ENCODE results near the gene BARD1. TPM values are rescaled to one million over a fixed set of nuclear protein-coding genes. Genes with fewer than 3 reads are reported as not detected.
"Not testable (repeated sequence)": the region's sequence is repeated elsewhere in the genome, so short reads cannot be mapped to it uniquely, and the experiment has no call there.

Gene BARD1
- polyA plus RNA-seq, 2 donors = 3.7 to 5.1 TPM

DNA sequence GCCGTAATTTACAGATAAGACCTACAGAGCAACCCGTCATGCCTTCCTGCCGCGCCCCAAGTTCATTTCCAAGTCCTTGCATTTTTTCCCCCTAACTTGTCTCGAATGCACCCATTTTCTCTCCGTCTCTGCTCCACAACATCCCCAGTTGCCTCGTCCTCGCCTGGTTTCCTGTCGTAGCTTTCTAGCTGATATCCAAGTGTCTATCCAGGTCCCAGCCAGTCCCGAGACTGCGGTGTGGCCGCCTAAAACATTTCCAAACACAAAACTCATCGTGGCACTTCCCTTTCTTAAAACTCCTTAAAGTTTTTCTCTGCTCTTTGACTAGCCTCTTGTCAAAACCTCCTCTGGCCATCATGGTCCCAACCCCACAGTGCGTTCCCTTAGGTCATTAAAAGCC, 1.2 kb upstream of the BARD1 start:
- H3K27ac ChIP-seq (ENCODE audit: low read depth in 2 of 2, low read length in 1 of 2) = peak overlapping the region in 1 of 2 donors; percentile 52

DNA sequence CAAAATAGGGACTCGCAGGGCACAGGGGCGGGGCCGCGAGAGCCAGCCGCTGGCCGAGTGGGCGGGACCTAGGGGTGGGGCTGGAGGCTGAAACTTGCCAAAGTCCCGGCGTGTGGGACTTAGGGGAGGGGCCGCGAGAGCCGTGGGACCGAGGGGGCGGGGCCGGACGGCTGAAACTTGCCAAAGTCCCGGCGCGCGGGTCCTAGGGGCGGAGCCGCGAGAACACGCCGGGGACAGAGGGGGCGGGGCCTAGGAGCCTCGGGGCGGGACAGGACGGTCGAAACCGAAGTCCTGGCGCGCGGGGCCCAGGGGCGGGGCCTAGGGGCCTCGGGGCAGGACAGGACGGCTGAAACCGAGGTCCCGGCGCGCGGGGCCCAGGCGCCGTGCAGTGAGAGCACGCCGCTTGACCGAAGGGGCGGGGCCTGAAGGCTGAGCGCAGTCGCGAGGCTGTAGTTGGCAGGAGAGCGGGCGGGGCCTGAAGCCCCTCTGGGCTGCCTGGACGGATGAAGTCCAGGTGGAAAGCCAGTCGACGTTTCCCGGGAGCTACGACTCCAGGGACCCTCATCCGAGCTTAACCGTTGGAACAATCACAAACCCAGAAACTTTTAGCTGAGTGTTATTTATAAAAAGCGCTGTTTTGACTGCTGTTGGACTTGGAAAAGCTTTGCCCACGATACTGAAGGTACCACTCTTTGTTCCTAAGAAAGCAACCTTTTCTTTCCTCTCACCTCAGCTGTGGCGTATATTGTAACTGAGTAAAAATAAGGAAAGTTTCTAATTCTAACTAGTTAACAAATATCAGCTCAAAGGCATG, 475 bp upstream of the BARD1 start:
- Histone ChIP-seq H3K4me3 (ENCODE audit: low read depth in 1 of 2, low read length in 2 of 2) (peak overlapping the region; percentile 68 to 77), H3K9me3 (ENCODE audit: control insufficient read depth in 2 of 2, insufficient read depth in 1 of 2, low read depth in 1 of 2, low read length in 1 of 2) (no peaks in the 10 kb centered on the region), H3K27ac (ENCODE audit: low read depth in 2 of 2, low read length in 1 of 2) (peak overlapping the region; percentile 93 to 99), H3K4me1 (ENCODE audit: control insufficient read depth in 2 of 2, insufficient read depth in 2 of 2, low read length in 1 of 2) (peaks cover 0 to 4% of the 10 kb centered on the region in 2 donors), H3K36me3 (ENCODE audit: control insufficient read depth in 2 of 2, insufficient read depth in 2 of 2, low read length in 1 of 2) (no peaks in the 10 kb centered on the region), H3K27me3 (ENCODE audit: control insufficient read depth in 1 of 2, insufficient read depth in 2 of 2, low read length in 2 of 2) (no peaks in the 10 kb centered on the region)
- WGBS, 2 donors = 1 to 2% methylated on average over 56 to 63 of the region's 63 CpGs

More for the DNA sequence above, 1.2 kb upstream of the BARD1 start:
- 48% methylated on average over 14 of the region's 14 CpGs for WGBS, 2 donors
- Histone ChIP-seq H3K4me1 (ENCODE audit: control insufficient read depth in 2 of 2, insufficient read depth in 2 of 2, low read length in 1 of 2) (peaks cover 0 to 4% of the 10 kb centered on the region in 2 donors), H3K9me3 (ENCODE audit: control insufficient read depth in 2 of 2, insufficient read depth in 1 of 2, low read depth in 1 of 2, low read length in 1 of 2) (no peaks in the 10 kb centered on the region), H3K4me3 (ENCODE audit: low read depth in 1 of 2, low read length in 2 of 2) (peak overlapping the region in 1 of 2 donors; percentile 77), H3K27me3 (ENCODE audit: control insufficient read depth in 1 of 2, insufficient read depth in 2 of 2, low read length in 2 of 2) (no peaks in the 10 kb centered on the region), H3K36me3 (ENCODE audit: control insufficient read depth in 2 of 2, insufficient read depth in 2 of 2, low read length in 1 of 2) (no peaks in the 10 kb centered on the region)

DNA sequence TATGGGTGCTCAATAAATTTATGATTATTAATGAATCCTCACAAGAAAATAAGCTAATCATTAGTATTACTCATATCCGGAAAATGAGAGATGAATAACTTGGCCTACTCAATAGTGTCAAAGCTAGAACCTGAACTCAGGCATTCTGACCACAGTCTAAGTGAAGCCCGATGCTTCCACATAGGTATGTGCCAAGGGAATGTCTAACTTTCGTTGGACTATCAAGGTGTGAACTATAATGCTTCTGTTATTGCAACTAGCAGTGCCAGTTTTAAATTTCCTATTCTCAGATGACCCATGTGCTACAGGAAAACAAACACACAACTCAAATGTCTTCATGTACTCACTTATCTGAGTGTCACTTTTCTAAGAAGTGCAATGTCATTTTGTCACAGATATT, 1.8 kb downstream of the BARD1 start:
- H3K9me3 ChIP-seq (ENCODE audit: control insufficient read depth in 2 of 2, insufficient read depth in 1 of 2, low read depth in 1 of 2, low read length in 1 of 2) = no peaks in the 10 kb centered on the region
- 7 to 9% methylated on average over 3 of the region's 3 CpGs for WGBS, 2 donors
- no peaks in the 10 kb centered on the region for H3K27me3 ChIP-seq (ENCODE audit: control insufficient read depth in 1 of 2, insufficient read depth in 2 of 2, low read length in 2 of 2)
- peak overlapping the region; percentile 64 to 69 for H3K27ac ChIP-seq (ENCODE audit: low read depth in 2 of 2, low read length in 1 of 2)
- no peaks in the 10 kb centered on the region for H3K36me3 ChIP-seq (ENCODE audit: control insufficient read depth in 2 of 2, insufficient read depth in 2 of 2, low read length in 1 of 2)
- H3K4me3 ChIP-seq (ENCODE audit: low read depth in 1 of 2, low read length in 2 of 2) = peak overlapping the region in 1 of 2 donors; percentile 77
- H3K4me1 ChIP-seq (ENCODE audit: control insufficient read depth in 2 of 2, insufficient read depth in 2 of 2, low read length in 1 of 2) = peaks cover 0 to 4% of the 10 kb centered on the region in 2 donors

DNA sequence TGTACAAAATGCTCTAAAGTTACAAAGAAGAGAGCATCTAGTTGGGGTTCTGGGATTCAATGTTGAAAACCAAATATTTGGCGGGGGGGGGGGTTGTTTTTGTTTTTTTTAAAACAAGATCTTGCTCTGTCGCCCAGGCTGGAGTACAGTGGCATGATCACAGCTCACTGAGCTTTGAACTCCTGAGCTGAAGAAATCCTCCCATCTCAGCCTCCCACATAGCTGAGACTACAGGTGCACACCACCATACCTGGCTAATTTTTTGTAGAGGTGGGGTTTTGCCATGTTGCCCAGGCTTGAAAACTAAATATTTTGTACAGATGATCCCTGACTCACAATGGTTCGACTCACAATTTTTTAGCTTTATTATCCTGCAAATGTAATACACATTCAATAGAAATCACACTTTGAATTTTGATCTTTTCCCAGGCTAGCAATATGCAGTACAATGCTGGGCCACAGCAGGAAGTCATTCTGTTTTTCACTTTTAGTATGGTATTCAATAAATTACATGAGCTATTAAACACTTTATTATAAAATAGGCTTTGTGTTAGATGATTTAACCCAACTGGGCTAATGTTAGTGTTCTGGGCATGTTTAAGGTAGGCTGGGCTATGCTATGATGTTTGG, 7.6 kb downstream of the BARD1 start:
- no peaks in the 10 kb centered on the region for H3K27me3 ChIP-seq (ENCODE audit: control insufficient read depth in 1 of 2, insufficient read depth in 2 of 2, low read length in 2 of 2)
- peaks cover 0 to 2% of the 10 kb centered on the region in 2 donors for H3K4me1 ChIP-seq (ENCODE audit: control insufficient read depth in 2 of 2, insufficient read depth in 2 of 2, low read length in 1 of 2)
- WGBS, 2 donors = 74 to 85% methylated on average over 3 of the region's 3 CpGs
- H3K4me3 ChIP-seq (ENCODE audit: low read depth in 1 of 2, low read length in 2 of 2) = no peak overlapping the region
- no peak overlapping the region for H3K27ac ChIP-seq (ENCODE audit: low read depth in 2 of 2, low read length in 1 of 2)
- H3K36me3 ChIP-seq (ENCODE audit: control insufficient read depth in 2 of 2, insufficient read depth in 2 of 2, low read length in 1 of 2) = no peaks in the 10 kb centered on the region
- H3K9me3 ChIP-seq (ENCODE audit: control insufficient read depth in 2 of 2, insufficient read depth in 1 of 2, low read depth in 1 of 2, low read length in 1 of 2) = no peaks in the 10 kb centered on the region

DNA sequence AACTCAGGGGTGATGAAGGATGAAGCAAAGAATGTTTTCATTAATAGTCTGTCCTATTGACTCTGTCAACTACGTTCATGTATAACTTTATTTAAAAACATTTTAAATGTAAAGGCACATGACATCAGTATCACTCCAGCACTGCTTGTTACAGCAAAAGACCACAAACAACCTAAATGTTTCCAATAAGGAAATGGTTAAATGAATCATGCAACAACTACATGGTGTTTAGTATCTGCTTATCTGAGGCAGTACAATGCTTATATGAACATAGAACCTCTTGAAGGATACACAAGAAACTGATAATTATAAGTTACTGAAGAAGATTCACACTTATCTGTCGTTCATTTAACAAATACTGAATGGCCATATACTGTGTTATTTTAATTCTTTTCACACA, 8.4 kb downstream of the BARD1 start:
- Histone ChIP-seq H3K27me3 (ENCODE audit: control insufficient read depth in 1 of 2, insufficient read depth in 2 of 2, low read length in 2 of 2) (no peaks in the 10 kb centered on the region), H3K4me1 (ENCODE audit: control insufficient read depth in 2 of 2, insufficient read depth in 2 of 2, low read length in 1 of 2) (peaks cover 0 to under 1% of the 10 kb centered on the region in 2 donors), H3K27ac (ENCODE audit: low read depth in 2 of 2, low read length in 1 of 2) (no peak overlapping the region), H3K9me3 (ENCODE audit: control insufficient read depth in 2 of 2, insufficient read depth in 1 of 2, low read depth in 1 of 2, low read length in 1 of 2) (no peaks in the 10 kb centered on the region), H3K4me3 (ENCODE audit: low read depth in 1 of 2, low read length in 2 of 2) (no peak overlapping the region), H3K36me3 (ENCODE audit: control insufficient read depth in 2 of 2, insufficient read depth in 2 of 2, low read length in 1 of 2) (no peaks in the 10 kb centered on the region)
- WGBS, 2 donors = 84 to 91% methylated on average over 2 of the region's 2 CpGs

DNA sequence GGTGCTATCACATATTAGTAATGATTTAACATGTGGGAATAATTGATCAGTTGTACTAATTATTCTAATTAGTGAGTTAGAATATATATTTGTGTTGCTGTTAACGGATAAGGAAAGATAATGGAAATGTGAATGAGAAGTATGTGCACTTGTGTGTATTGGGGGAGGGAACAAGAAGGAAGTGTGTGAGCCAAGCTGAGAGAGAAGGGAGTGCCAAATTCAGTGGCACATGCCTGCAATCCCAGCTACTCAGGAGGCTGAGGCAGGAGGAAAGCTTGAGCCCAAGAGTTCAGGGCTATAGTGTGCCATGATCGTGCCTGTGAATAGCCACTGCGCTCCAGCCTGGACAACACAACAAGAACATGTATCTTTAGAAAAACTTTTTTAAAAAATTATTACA, 9.3 kb downstream of the BARD1 start:
- no peak overlapping the region for H3K4me3 ChIP-seq (ENCODE audit: low read depth in 1 of 2, low read length in 2 of 2)
- 79 to 93% methylated on average over 3 of the region's 3 CpGs for WGBS, 2 donors
- no peaks in the 10 kb centered on the region for H3K27me3 ChIP-seq (ENCODE audit: control insufficient read depth in 1 of 2, insufficient read depth in 2 of 2, low read length in 2 of 2)
- no peak overlapping the region for H3K27ac ChIP-seq (ENCODE audit: low read depth in 2 of 2, low read length in 1 of 2)
- peaks cover 0 to 3% of the 10 kb centered on the region in 2 donors for H3K36me3 ChIP-seq (ENCODE audit: control insufficient read depth in 2 of 2, insufficient read depth in 2 of 2, low read length in 1 of 2)
- no peaks in the 10 kb centered on the region for H3K4me1 ChIP-seq (ENCODE audit: control insufficient read depth in 2 of 2, insufficient read depth in 2 of 2, low read length in 1 of 2)
- H3K9me3 ChIP-seq (ENCODE audit: control insufficient read depth in 2 of 2, insufficient read depth in 1 of 2, low read depth in 1 of 2, low read length in 1 of 2) = no peaks in the 10 kb centered on the region

GRCh38 chr2:214796911-214797310, 12.6 kb downstream of the BARD1 start:
- 85 to 92% methylated on average over 1 of the region's 1 CpG for WGBS, 2 donors
- Histone ChIP-seq H3K4me3 (ENCODE audit: low read depth in 1 of 2, low read length in 2 of 2) (no peak overlapping the region), H3K27me3 (ENCODE audit: control insufficient read depth in 1 of 2, insufficient read depth in 2 of 2, low read length in 2 of 2) (no peaks in the 10 kb centered on the region), H3K27ac (ENCODE audit: low read depth in 2 of 2, low read length in 1 of 2) (no peak overlapping the region), H3K36me3 (ENCODE audit: control insufficient read depth in 2 of 2, insufficient read depth in 2 of 2, low read length in 1 of 2) (peaks cover 0 to 3% of the 10 kb centered on the region in 2 donors), H3K4me1 (ENCODE audit: control insufficient read depth in 2 of 2, insufficient read depth in 2 of 2, low read length in 1 of 2) (no peaks in the 10 kb centered on the region), H3K9me3 (ENCODE audit: control insufficient read depth in 2 of 2, insufficient read depth in 1 of 2, low read depth in 1 of 2, low read length in 1 of 2) (no peaks in the 10 kb centered on the region)

DNA sequence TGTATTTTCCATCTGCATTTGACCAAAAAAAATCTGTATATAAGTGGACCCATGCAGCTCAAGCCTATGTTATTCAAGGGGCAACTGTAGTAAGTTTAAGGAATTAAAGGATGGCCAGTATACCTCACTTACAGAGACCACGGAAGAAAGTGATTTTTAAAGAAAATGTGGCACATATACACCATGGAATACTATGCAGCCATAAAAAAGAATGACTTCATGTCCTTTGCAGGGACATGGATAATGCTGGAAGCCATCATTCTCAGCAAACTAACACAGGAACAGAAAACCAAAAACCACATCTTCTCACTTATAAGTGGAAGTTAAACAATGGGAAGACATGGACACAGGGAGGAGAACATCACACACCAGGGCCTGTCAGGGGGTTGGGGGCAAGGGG, 26.3 kb downstream of the BARD1 start:
- H3K36me3 ChIP-seq (ENCODE audit: control insufficient read depth in 2 of 2, insufficient read depth in 2 of 2, low read length in 1 of 2); H3K27ac ChIP-seq (ENCODE audit: low read depth in 2 of 2, low read length in 1 of 2); H3K4me3 ChIP-seq (ENCODE audit: low read depth in 1 of 2, low read length in 2 of 2); H3K9me3 ChIP-seq (ENCODE audit: control insufficient read depth in 2 of 2, insufficient read depth in 1 of 2, low read depth in 1 of 2, low read length in 1 of 2); H3K4me1 ChIP-seq (ENCODE audit: control insufficient read depth in 2 of 2, insufficient read depth in 2 of 2, low read length in 1 of 2); H3K27me3 ChIP-seq (ENCODE audit: control insufficient read depth in 1 of 2, insufficient read depth in 2 of 2, low read length in 2 of 2): not testable (repeated sequence)
- 95 to 97% methylated on average over 1 of the region's 1 CpG for WGBS, 2 donors

DNA sequence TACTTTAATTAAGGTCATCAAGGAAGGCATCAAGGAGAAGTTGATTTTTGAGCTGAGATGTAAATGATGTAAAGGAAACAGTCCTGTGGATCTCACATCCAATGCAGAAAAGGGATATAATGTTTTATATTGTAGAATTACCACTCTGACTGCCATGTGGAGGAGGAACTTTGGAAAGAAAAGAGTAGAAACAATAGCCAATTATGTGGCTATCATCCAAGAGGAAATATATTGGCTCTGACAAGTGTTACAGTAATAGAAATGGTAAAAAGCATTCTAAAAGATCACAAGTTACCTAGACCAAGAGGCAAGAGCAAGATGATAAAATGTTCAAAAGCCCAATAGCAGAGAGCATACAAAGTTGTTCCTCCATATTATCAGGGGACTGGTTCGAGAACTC, 26.8 kb downstream of the BARD1 start:
- Histone ChIP-seq H3K4me1 (ENCODE audit: control insufficient read depth in 2 of 2, insufficient read depth in 2 of 2, low read length in 1 of 2) (no peaks in the 10 kb centered on the region), H3K9me3 (ENCODE audit: control insufficient read depth in 2 of 2, insufficient read depth in 1 of 2, low read depth in 1 of 2, low read length in 1 of 2) (no peaks in the 10 kb centered on the region), H3K27me3 (ENCODE audit: control insufficient read depth in 1 of 2, insufficient read depth in 2 of 2, low read length in 2 of 2) (no peaks in the 10 kb centered on the region), H3K27ac (ENCODE audit: low read depth in 2 of 2, low read length in 1 of 2) (no peak overlapping the region), H3K4me3 (ENCODE audit: low read depth in 1 of 2, low read length in 2 of 2) (no peak overlapping the region), H3K36me3 (ENCODE audit: control insufficient read depth in 2 of 2, insufficient read depth in 2 of 2, low read length in 1 of 2) (peaks cover 0 to 5% of the 10 kb centered on the region in 2 donors)
- 98 to 100% methylated on average over 1 of the region's 1 CpG for WGBS, 2 donors
